Activated naive CD8-positive, alpha-beta T cell treated with anti-CD3 and anti-CD28 coated beads, Interleukin-2, amount 50 U/mL, for 24 hours (primary cell): Measurements from ENCODE around the gene BPTF.
"Not testable (repeated sequence)": the region's sequence is repeated elsewhere in the genome, so short reads cannot be mapped to it uniquely, and the experiment has no call there.

Experiments
- ATAC-seq: fragments of 150-1000 bp; cut with Tn5 transposase; one replicate; pipeline ENCODE4 v1.10.0; 2021
- DNase-seq: peaks from one replicate; pipeline ENCODE4 v3.0.0; 2021
- H3K27ac Mint-ChIP-seq: one replicate; pipeline ENCODE4 v1.8.0; 2021; ENCODE audit warnings: mild to moderate bottlenecking, mixed read lengths
- H3K27me3 Mint-ChIP-seq: one replicate; pipeline ENCODE4 v1.8.0; 2021; ENCODE audit warnings: mixed read lengths
- H3K36me3 Mint-ChIP-seq: one replicate; pipeline ENCODE4 v1.8.0; 2021; ENCODE audit warnings: low read depth, mixed read lengths
- H3K4me1 Mint-ChIP-seq: one replicate; pipeline ENCODE4 v1.8.0; 2021; ENCODE audit warnings: mixed read lengths
- H3K4me3 Mint-ChIP-seq: one replicate; pipeline ENCODE4 v1.8.0; 2021; ENCODE audit warnings: mild to moderate bottlenecking, moderate library complexity, mixed read lengths
- H3K9me3 Mint-ChIP-seq: one replicate; pipeline ENCODE4 v1.8.0; 2021; ENCODE audit warnings: mixed read lengths

The BPTF gene

GRCh38 chr17:67947325-67947813, 122.1 kb downstream of the BPTF start:
- peaks cover 41% of the 10 kb centered on the region for H3K36me3 Mint-ChIP-seq

GRCh38 chr17:67950945-67951344, 125.6 kb downstream of the BPTF start:
- Mint-ChIP-seq H3K27ac (no peak overlapping the region), H3K4me3 (no peak overlapping the region), H3K27me3 (no peaks in the 10 kb centered on the region), H3K9me3 (no peaks in the 10 kb centered on the region), H3K4me1 (no peaks in the 10 kb centered on the region), H3K36me3 (peaks cover 22% of the 10 kb centered on the region)
- DNase-seq (no peak), ATAC-seq (no peak)

More at GRCh38 chr17:67947325-67947813, 122.1 kb downstream of the BPTF start:
- Mint-ChIP-seq H3K9me3 (no peaks in the 10 kb centered on the region), H3K4me3 (no peak overlapping the region), H3K27ac (no peak overlapping the region), H3K4me1 (no peaks in the 10 kb centered on the region), H3K27me3 (no peaks in the 10 kb centered on the region)
- no peak for ATAC-seq
- DNase-seq = no peak

- Mint-ChIP-seq H3K9me3 (no peaks in the 10 kb centered on the region), H3K4me3 (no peak overlapping the region), H3K36me3 (peaks cover 16% of the 10 kb centered on the region), H3K4me1 (peaks cover 6% of the 10 kb centered on the region), H3K27me3 (no peaks in the 10 kb centered on the region), H3K27ac (no peak overlapping the region)
- ATAC-seq = no peak
- no peak for DNase-seq
These were observed 134.2 kb downstream of the BPTF start for GRCh38 chr17:67959510-67959909.

GRCh38 chr17:67960276-67960675, 135.0 kb downstream of the BPTF start:
- not testable (repeated sequence) for ATAC-seq, H3K4me3 Mint-ChIP-seq, H3K4me1 Mint-ChIP-seq, H3K9me3 Mint-ChIP-seq, H3K27me3 Mint-ChIP-seq, DNase-seq
- Mint-ChIP-seq H3K27ac (peak overlapping the region; percentile 50), H3K36me3 (peaks cover 19% of the 10 kb centered on the region)

GRCh38 chr17:67962156-67962555, 136.9 kb downstream of the BPTF start:
- not testable (repeated sequence) for H3K9me3 Mint-ChIP-seq, H3K4me3 Mint-ChIP-seq, ATAC-seq, H3K27ac Mint-ChIP-seq, H3K4me1 Mint-ChIP-seq, H3K27me3 Mint-ChIP-seq, DNase-seq
- H3K36me3 Mint-ChIP-seq = peaks cover 28% of the 10 kb centered on the region

GRCh38 chr17:67963145-67963572, 137.9 kb downstream of the BPTF start:
- H3K9me3 Mint-ChIP-seq, H3K4me3 Mint-ChIP-seq, H3K27me3 Mint-ChIP-seq, H3K4me1 Mint-ChIP-seq: not testable (repeated sequence)
- Mint-ChIP-seq H3K27ac (peak overlapping the region; percentile 53), H3K36me3 (peaks cover 26% of the 10 kb centered on the region)
- peak; percentile 88 for ATAC-seq
- peak; percentile 79 for DNase-seq

GRCh38 chr17:67970783-67971182, 145.5 kb downstream of the BPTF start:
- Mint-ChIP-seq H3K27ac (no peak overlapping the region), H3K9me3 (no peaks in the 10 kb centered on the region), H3K4me1 (no peaks in the 10 kb centered on the region), H3K27me3 (no peaks in the 10 kb centered on the region), H3K4me3 (no peak overlapping the region), H3K36me3 (peaks cover 15% of the 10 kb centered on the region)
- ATAC-seq (no peak), DNase-seq (no peak)

GRCh38 chr17:67974185-67974584, 148.9 kb downstream of the BPTF start:
- H3K36me3 Mint-ChIP-seq = peaks cover 13% of the 10 kb centered on the region
- no peak overlapping the region for H3K4me3 Mint-ChIP-seq
- no peaks in the 10 kb centered on the region for H3K27me3 Mint-ChIP-seq
- H3K4me1 Mint-ChIP-seq = peaks cover 5% of the 10 kb centered on the region
- no peak overlapping the region for H3K27ac Mint-ChIP-seq
- DNase-seq (no peak), ATAC-seq (no peak)
- no peaks in the 10 kb centered on the region for H3K9me3 Mint-ChIP-seq

- peaks cover 13% of the 10 kb centered on the region for H3K36me3 Mint-ChIP-seq
- DNase-seq = no peak
- no peak overlapping the region for H3K4me3 Mint-ChIP-seq
- no peaks in the 10 kb centered on the region for H3K27me3 Mint-ChIP-seq
- no peaks in the 10 kb centered on the region for H3K9me3 Mint-ChIP-seq
- no peak for ATAC-seq
- peaks cover 5% of the 10 kb centered on the region for H3K4me1 Mint-ChIP-seq
- H3K27ac Mint-ChIP-seq = no peak overlapping the region
These were observed 149.3 kb downstream of the BPTF start for GRCh38 chr17:67974598-67975066.

- DNase-seq, H3K27ac Mint-ChIP-seq, H3K4me3 Mint-ChIP-seq, ATAC-seq, H3K9me3 Mint-ChIP-seq, H3K27me3 Mint-ChIP-seq, H3K4me1 Mint-ChIP-seq: not testable (repeated sequence)
- peaks cover 13% of the 10 kb centered on the region for H3K36me3 Mint-ChIP-seq
These were observed 151.0 kb downstream of the BPTF start for GRCh38 chr17:67976306-67976705.

GRCh38 chr17:67980456-67980855, 155.2 kb downstream of the BPTF start:
- Mint-ChIP-seq H3K27ac (no peak overlapping the region), H3K4me1 (peaks cover 5% of the 10 kb centered on the region), H3K9me3 (no peaks in the 10 kb centered on the region), H3K27me3 (no peaks in the 10 kb centered on the region), H3K4me3 (no peak overlapping the region), H3K36me3 (peaks cover 9% of the 10 kb centered on the region)
- no peak for DNase-seq
- ATAC-seq = no peak

GRCh38 chr17:67980883-67981282, 155.6 kb downstream of the BPTF start:
- ATAC-seq, H3K36me3 Mint-ChIP-seq, H3K4me1 Mint-ChIP-seq, H3K27ac Mint-ChIP-seq, H3K4me3 Mint-ChIP-seq, DNase-seq, H3K9me3 Mint-ChIP-seq, H3K27me3 Mint-ChIP-seq: not testable (repeated sequence)

- ATAC-seq (no peak), DNase-seq (no peak)
- H3K27me3 Mint-ChIP-seq = no peaks in the 10 kb centered on the region
- H3K4me1 Mint-ChIP-seq = peaks cover 5% of the 10 kb centered on the region
- H3K27ac Mint-ChIP-seq = no peak overlapping the region
- H3K36me3 Mint-ChIP-seq = peaks cover 3% of the 10 kb centered on the region
- no peak overlapping the region for H3K4me3 Mint-ChIP-seq
- no peaks in the 10 kb centered on the region for H3K9me3 Mint-ChIP-seq
These were observed 156.8 kb downstream of the BPTF start for GRCh38 chr17:67982034-67982640.

- H3K9me3 Mint-ChIP-seq = no peaks in the 10 kb centered on the region
- H3K27ac Mint-ChIP-seq = no peak overlapping the region
- H3K27me3 Mint-ChIP-seq = no peaks in the 10 kb centered on the region
- no peak for ATAC-seq
- H3K36me3 Mint-ChIP-seq = peaks cover 3% of the 10 kb centered on the region
- H3K4me3 Mint-ChIP-seq = no peak overlapping the region
- DNase-seq = no peak
- peaks cover 5% of the 10 kb centered on the region for H3K4me1 Mint-ChIP-seq
These were observed 157.5 kb downstream of the BPTF start for GRCh38 chr17:67982686-67983382.

- H3K4me3 Mint-ChIP-seq = no peak overlapping the region
- H3K36me3 Mint-ChIP-seq = peaks cover 3% of the 10 kb centered on the region
- H3K27ac Mint-ChIP-seq = no peak overlapping the region
- no peaks in the 10 kb centered on the region for H3K27me3 Mint-ChIP-seq
- no peak for ATAC-seq
- no peak for DNase-seq
- no peaks in the 10 kb centered on the region for H3K9me3 Mint-ChIP-seq
- H3K4me1 Mint-ChIP-seq = peaks cover 4% of the 10 kb centered on the region
These were observed 158.0 kb downstream of the BPTF start for GRCh38 chr17:67983383-67983688.
